ENCODE measurements around the gene RSBN1.
"Not testable (repeated sequence)": the region's sequence is repeated elsewhere in the genome, so short reads cannot be mapped to it uniquely, and the experiment has no call there.

Gene RSBN1

DNA sequence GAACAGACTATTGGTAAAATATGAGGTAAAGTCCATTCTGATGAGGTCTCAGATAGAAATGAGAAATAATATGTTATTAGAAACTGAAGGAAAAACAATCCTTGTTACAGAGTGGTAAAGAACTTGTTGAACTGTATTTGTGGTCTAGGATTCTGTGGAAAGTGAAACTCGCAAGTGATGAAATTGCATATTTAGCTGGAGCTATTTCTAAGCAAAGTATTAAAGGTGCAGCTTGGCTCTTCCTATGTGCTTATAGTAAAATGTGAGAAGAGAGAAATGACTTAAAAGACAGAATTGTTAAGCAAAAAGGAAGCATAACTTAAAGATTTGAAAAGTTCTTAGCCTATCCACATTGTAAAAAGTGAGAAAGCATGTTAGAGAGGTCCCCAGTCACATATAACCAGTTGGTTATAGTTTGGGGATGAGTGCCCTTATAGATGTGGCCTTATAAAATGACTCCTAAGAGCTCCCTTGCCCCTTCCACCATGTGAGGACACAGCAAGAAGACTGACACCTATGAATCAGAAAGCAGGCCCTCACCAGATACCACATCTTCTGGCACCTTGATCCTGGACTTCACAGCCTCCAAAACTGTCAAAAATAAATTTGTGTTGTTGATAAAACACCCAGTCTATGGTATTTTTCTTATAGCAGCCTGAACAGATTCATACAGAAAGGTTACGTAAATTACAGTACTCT lies 77.8 kb downstream of the RSBN1 start:
- no peak overlapping the region for H3K27ac ChIP-seq
- ChIA-PET POLR2A (ENCODE audit: low non-redundant PET) (no interaction called here), CTCF (interaction anchor here (0.6 kb wide), 1 partner anchor 36 kb away, joined by 6 read pairs; no protein-coding TSS in a partner anchor)
- TF ChIP-seq, protein P1, sequence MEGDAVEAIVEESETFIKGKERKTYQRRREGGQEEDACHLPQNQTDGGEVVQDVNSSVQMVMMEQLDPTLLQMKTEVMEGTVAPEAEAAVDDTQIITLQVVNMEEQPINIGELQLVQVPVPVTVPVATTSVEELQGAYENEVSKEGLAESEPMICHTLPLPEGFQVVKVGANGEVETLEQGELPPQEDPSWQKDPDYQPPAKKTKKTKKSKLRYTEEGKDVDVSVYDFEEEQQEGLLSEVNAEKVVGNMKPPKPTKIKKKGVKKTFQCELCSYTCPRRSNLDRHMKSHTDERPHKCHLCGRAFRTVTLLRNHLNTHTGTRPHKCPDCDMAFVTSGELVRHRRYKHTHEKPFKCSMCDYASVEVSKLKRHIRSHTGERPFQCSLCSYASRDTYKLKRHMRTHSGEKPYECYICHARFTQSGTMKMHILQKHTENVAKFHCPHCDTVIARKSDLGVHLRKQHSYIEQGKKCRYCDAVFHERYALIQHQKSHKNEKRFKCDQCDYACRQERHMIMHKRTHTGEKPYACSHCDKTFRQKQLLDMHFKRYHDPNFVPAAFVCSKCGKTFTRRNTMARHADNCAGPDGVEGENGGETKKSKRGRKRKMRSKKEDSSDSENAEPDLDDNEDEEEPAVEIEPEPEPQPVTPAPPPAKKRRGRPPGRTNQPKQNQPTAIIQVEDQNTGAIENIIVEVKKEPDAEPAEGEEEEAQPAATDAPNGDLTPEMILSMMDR (conservative IDR thresholded peaks at IDR 0.05; ENCODE audit: low read depth) = no peak
- DNase-seq (ENCODE audit: low spot score) = no peak

DNA sequence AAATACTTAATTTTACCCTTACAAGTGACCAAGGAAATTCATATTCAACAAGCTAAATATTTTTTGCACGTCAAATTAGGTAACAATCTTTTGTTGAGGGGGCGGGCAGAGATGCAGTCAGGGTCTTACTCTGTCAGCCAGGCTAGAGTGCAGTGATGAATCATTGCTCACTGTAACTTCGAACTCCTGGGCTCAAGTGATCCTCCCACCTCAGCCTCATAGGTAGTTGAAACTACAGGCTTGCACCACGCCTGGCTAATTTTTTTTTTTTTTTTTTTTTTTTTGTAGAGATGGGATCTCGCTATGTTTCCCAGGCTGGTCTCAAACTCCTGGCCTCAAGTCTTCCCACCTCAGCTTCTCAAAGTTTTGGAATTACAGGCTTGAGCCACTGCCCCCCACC lies 79.5 kb downstream of the RSBN1 start:
- TF ChIP-seq, protein P1 (conservative IDR thresholded peaks at IDR 0.05; ENCODE audit: low read depth) = no peak
- DNase-seq (ENCODE audit: low spot score) = no peak
- CTCF ChIA-PET = no interaction called here
- H3K27ac ChIP-seq = no peak overlapping the region
- POLR2A ChIA-PET (ENCODE audit: low non-redundant PET) = no interaction called here

GRCh38 chr1:113721010-113721409 lies 91.3 kb downstream of the RSBN1 start:
- no peak for DNase-seq (ENCODE audit: low spot score)
- POLR2A ChIA-PET (ENCODE audit: low non-redundant PET) = no interaction called here
- TF ChIP-seq, protein P1 (conservative IDR thresholded peaks at IDR 0.05; ENCODE audit: low read depth) = no peak
- CTCF ChIA-PET = no interaction called here
- H3K27ac ChIP-seq = no peak overlapping the region

GRCh38 chr1:113718621-113719020 lies 93.7 kb downstream of the RSBN1 start:
- DNase-seq (ENCODE audit: low spot score); H3K27ac ChIP-seq; CTCF ChIA-PET; POLR2A ChIA-PET (ENCODE audit: low non-redundant PET): not testable (repeated sequence)

DNA sequence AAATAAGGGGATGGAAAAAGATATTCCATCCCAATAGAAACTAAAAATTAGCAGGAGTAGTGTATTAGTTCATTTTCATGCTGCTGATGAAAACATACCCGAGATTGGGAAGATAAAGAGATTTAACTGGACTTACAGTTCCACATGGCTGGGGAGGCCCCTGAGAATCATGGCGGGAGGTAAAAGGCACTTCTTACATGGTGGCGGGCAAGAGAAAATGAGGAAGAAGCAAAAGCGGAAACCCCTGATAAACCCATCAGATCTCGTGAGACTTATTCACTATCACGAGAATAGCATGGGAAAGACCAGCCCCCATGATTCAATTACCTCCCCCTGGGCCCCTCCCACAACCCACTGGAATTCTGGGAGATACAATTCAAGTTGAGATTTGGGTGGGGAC lies 94.8 kb downstream of the RSBN1 start:
- CTCF ChIA-PET; POLR2A ChIA-PET (ENCODE audit: low non-redundant PET); DNase-seq (ENCODE audit: low spot score): not testable (repeated sequence)

DNA sequence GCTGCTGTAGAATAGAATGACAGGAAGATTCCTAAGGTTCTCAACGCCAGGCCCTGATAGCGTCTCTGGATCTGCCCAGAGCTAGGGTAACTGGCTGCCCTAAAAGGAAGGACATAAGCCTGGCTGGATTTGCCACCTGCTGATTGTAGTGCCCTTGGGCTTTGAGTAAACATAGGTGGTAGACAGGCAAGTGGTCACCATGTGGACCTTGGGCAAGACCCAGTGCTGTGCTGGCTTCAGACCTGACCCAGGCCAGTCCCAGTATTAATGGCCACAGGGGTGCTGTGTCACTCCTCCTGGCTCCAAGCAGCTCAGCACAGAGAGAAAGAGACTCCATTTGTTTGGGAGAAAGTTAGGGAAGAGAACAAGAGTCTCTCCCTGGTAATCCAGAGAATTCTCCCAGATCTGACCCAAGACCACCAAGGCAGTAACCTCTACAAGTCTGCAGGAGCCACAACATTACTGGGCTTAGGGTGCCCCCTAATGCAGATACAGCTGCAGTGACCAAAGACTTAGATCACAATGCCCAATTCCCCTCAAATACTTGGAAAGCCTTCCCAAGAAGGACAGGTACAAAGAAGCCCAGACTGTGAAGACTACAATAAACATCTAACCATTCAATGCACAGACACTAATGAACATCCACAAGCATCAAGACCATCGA lies 97.5 kb downstream of the RSBN1 start:
- TF ChIP-seq, protein P1 (conservative IDR thresholded peaks at IDR 0.05; ENCODE audit: low read depth) = no peak
- CTCF ChIA-PET = no interaction called here
- DNase-seq (ENCODE audit: low spot score) = no peak
- H3K27ac ChIP-seq = no peak overlapping the region
- POLR2A ChIA-PET (ENCODE audit: low non-redundant PET) = no interaction called here

More for the DNA sequence above, 94.8 kb downstream of the RSBN1 start:
- H3K27ac ChIP-seq = not testable (repeated sequence)

Measured in RWPE1 (cell line).